CD4-positive, alpha-beta T cell treated with Interleukin-15 for 1 hour (primary cell): ENCODE data around the gene MTREX.

ENCODE experiments used
- DNase-seq: peaks from one replicate; pipeline ENCODE4 v3.0.0-alpha.2; 2020

Gene MTREX

GRCh38 chr5:55437452-55437851 is 129.7 kb downstream of the MTREX start:
- DNase-seq = no peak

DNA sequence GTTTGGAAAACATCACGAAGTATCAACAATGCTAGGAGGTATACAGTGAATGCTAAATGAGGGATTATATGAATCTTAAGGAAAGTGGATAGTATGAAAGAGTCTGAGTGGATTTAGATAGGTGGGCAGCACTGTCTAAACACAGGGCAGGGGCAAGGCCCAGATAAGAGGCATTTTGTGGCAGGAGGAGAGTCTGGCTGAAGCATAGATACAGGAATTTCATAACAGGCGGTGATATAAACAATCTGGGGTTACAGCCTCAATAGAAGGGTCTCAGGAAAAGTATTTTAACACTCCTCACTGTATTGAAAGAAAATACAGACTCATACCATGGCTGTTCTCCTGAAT is 130.0 kb downstream of the MTREX start:
- no peak for DNase-seq

DNA sequence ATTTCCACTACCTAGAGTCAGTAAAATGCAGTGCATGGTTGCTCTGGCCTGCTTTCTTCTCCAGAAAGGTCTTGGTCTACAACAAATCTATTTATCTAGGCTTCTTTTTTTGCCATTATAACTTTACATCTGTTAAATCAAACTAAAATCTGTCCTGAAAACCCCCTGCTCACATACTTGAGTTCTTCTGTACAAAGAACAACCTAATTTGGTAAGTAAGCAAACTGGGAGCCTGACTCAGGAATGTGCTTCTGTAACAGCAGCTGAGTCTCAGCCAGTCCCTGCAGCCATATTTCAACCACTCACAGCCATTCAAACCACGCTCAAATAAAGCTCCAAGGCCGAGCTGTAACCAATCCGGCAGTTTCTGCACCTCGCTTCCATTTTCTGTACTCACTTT is 131.2 kb downstream of the MTREX start:
- DNase-seq = no peak

DNA sequence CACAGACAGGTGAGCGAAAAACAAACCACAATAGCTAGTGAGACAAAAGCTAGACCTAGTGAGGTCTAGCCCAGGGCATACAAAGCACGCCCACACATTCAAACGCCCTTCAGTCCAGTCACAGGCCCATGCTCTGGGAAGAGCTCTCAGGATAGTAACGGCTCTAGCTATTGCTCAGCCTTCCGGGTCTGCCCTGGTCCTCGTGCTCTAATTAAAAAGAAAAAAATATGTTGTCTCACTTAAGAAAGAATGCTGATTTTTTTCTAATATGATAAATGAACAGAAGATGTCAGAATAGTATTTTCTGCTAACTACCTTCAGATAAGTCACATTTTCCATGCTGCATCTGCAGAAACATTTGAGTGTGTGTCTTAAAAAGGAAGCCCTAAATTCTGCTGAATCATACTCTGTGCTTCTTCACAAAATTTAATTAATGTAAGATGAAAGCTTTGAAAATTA is 132.4 kb downstream of the MTREX start:
- DNase-seq = no peak

GRCh38 chr5:55441107-55441771 is 133.4 kb downstream of the MTREX start:
- no peak for DNase-seq

DNA sequence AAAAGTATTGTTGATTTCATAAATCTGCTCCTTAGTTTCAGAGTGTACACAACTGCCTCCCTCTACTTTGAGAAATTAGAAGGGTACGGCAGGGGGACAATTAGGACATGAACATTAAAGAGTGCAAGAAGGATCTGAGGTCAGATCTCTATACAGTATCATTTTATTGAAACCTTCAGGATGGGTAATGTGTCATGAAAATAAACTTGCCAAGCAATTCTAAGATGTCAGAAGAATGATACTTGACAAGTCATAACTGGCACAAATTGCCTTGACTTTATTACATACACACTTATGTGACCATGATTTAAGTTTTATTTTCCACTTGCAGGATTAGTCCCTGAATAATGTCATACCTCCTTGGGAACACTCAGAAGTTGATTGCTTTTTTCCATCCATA is 134.2 kb downstream of the MTREX start:
- no peak for DNase-seq

DNA sequence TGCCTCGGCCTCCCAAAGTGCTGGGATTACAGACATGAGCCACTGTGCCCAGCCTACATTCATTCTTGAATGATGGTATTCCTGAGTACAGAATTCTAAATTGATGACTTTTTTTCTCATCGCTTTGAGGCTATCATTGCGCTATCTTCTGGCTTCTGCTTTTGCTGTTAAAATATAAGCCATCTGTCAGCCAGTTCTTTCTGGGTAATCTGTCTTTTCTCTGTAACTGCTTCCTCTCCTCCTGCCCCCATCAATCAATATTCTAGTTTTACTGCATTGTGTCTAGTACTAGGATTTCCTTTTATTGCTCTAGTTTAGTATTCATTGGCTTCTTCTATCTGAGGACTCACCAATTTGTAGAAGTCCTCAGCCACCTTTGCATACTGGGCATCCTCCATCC is 138.0 kb downstream of the MTREX start:
- DNase-seq = no peak

DNA sequence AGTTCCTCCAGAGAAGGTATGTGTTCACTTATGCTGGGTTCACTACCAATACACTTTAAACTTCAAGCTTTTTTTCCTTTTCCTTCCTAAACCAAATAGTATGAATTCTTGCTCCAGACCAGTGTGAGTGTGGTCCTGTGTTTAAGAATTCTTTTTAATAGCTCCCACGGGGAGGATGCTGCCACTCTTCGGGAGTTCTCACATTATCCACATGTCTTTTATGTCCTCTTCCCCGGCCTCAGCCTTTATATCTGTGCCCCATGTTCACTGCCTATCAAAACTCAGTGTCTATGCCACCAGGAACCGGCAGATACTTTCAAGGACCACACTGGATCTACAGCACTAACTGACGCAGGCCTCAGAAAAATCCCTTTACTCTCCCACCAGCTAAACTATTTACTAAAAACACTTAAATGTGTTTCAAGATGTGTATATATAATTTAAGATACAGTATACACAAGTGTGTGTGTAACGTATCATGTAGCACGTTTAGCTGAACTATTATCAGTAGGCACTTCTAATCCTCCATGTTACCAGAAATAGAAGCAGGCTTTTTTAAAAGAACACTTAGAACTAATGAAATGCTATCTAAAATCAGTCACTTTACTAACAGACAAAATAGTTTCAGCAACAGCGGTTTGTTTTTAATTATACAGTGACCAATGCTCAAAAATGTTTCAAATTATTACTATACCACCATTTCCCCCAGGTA is 139.0 kb downstream of the MTREX start:
- no peak for DNase-seq

DNA sequence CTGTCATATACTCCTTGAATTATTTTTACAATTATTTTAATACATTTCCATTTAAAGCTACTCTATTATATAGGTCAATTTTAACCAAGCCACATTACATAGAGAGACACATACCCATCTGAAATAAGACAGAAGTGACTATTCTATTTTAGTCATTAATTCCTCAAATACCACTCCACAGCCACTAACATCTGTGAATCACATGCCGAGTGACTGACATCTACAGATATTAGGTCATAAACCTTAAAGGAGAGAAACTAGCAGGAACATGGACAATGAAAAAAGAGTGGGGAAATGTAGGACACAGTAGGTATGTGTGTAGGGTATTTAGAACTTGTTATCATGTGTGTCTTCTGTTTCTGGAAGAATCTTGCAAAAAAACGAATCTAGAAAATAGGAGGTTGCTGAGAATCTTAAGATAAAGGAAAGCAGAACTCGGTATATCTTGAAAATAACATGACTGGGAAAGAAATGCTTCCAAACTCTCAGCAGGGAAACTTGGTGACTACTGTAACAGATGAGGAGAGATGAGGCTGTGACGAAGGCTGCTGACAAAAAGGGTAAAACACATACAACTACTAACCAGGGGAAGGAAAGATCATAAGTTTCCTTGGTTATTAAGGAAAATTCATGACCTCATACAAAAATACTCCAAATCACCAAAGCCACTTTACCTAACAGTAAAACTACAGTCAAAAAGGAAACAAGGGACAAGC is 142.4 kb downstream of the MTREX start:
- DNase-seq = no peak

DNA sequence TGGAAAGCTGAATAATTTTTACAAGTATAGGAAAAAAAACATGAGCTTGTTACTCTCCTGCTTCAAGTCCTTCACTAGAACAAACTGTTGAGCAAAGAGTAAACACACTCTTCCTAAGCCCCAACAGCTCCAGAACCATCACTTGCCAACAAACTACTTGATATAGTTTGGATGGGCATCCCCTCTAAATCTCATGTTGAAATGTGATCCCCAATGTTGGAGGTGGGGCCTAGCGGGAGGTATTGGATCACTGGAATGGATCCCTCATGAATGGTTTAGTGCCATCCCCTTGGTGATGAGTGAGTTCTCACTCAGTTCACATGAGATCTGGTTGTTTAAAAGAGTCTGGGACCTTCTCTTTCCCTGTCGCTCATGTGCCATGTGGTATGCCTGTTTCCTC is 144.2 kb downstream of the MTREX start:
- DNase-seq = no peak

DNA sequence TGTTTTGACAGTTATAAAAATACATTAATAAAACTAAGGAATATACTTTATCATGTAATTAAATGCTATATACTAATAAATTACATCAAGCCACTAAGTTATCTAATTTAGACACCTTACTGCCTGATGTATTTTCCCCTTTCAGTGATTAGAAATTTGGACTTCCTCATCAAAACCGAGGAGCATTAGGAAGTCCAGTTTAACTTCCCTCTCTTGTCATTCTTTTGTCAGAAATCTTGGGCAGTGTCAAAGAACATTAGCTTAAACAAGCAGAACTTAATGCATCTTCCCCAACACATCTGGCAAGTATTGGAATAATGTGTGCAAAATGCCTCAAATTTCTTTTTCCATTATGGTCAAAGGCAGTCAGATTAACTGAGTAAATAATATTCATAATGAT is 145.4 kb downstream of the MTREX start:
- no peak for DNase-seq

DNA sequence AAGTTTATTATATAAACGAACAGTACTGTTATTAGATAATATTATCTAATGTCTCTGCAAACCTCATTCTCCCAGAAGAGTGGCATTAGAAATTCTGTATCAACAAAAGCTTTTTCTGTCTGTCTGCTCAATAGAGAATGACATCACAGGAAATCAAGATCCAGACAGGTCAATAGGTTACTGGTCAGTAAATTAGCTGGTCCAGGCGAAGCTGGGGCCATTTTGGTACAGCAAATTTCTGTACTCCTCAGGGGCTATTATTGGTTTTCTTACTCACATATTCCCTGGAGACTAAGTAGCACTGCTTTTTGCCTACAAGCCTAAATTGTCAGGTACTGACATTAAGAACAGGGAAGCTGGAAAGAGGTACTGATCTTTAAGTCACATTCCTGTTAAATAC is 146.5 kb downstream of the MTREX start:
- DNase-seq = no peak

DNA sequence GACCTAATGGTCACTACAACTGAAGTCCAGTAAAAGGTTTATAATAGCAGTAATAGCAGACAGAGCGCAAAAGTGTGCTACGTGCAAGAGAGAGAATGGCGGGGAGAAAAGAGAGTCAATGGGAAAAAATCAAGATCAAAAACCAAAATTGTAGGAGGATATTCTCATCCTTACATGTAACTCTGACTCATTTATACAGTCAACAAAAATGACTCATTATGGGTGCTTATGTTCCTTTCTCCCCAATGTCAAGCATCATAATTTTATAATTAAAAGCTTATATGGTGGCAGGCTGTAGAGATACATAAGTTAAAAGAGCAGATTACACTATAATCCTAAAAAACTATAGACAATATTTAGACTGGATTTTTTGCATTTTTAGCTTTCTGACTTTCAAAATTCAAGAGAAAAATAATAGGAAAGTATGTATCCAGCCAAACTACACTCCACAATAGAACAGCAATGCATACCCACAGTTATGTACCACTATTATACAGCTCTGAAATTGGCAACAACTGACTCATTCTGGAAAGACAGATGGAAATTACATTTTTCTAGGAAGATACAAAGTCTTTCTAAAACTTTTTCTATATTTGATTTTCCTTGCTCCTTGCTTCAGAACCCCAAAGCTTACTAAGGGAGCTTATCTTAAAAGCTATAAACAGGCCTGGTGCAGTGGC is 148.6 kb downstream of the MTREX start:
- DNase-seq = no peak

GRCh38 chr5:55459572-55459971 is 151.8 kb downstream of the MTREX start:
- DNase-seq = no peak

DNA sequence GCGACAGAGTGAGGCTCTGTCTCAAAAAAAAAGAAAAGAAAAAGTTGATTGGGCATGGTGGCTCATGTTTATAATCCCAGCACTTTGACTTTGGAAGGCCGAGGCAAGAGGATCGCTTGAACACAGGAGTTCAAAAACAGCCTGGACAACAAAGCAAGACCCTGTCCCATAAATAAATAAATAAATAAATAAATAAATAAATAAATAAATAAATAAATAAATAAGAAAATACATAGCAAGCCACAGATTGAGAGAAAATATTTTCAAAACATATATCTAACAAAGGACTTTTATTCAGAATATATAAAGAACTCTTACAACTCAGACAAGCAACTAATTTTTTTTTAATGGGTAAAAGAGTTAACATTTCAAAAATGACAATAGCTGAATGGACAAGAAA is 155.8 kb downstream of the MTREX start:
- DNase-seq = no peak

- no peak for DNase-seq
These were observed 160.2 kb downstream of the MTREX start for GRCh38 chr5:55467862-55468551.

DNA sequence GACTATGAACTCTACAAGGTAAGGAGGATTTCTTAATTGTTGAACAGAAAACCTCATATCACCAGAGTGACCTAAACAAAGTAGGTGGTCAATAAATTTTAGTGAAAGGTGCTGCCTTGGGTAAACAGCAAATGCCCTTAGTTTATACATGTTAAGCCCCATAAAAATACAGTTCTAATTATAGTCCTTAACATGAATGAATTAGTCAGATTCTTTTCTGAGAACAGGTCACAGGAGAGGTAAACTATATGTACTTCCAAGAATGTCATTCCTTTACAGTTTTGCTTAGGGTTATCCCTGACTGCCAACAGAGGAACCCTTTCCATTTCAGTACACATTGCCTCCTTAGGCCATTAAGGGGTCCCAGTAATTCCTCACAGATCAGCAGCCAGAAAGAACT is 162.1 kb downstream of the MTREX start:
- DNase-seq = no peak

DNA sequence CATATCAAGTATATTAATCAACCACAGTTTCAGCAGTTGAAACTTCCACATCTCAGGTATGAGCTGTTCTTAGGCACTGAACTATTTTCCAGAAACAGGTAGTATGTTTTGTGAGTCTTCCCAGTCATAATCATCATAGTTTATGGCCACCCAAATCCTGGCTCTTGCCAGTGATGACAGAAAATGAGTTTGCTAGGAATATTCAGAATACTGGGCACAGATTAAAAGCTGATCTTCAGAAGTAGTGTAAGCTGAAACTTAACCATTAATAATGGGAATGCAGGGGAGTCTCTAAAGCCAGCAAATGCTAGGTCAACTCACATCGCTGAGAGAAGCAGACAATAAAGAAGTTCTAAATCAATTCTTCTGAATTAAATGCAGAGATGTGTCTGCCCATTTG is 162.5 kb downstream of the MTREX start:
- DNase-seq = no peak

DNA sequence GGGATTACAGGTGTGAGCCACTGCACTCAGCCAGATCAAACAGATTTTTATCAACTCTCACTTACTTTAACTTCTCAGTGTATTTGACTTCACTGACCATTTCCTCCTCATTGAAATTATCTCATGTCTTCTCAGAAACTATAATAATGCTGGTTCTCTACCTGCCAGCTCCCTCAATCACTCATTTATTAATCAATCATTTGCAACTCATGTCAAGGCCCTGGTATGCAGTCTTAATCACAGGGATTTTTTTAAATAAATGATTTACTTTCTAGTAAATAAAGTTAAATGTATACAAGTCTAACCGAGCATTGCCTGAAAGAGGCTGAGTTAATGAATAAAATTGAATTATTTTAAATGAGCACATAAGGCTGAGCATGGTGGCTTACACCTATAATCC is 163.7 kb downstream of the MTREX start:
- DNase-seq = no peak

GRCh38 chr5:55472642-55473041 is 164.9 kb downstream of the MTREX start:
- no peak for DNase-seq
